GM12878 (cell line): ENCODE data around the gene MTIF3. TPM values are rescaled to one million over a fixed set of nuclear protein-coding genes. Genes with fewer than 3 reads are reported as not detected.

Experiments
- ASH2L ChIP-seq: fragments of 300-600, 200-600 bp; sonication (generic); IDR thresholded peaks from 2 replicates; pipeline ENCODE4 v1.6.1; 2017; ENCODE audit warnings: low read depth, mild to moderate bottlenecking, borderline replicate concordance
- BACH1 ChIP-seq: fragments of 450-650 bp; IDR thresholded peaks from 2 replicates; pipeline ENCODE4 v1.6.1; 2017; ENCODE audit warnings: mild to moderate bottlenecking, borderline replicate concordance
- CBFB ChIP-seq: IDR thresholded peaks from 2 replicates; pipeline ENCODE4 v1.6.1; 2016; ENCODE audit warnings: antibody characterized with exemption, low read depth
- CBX3 ChIP-seq: fragments of 200-600 bp; sonication (generic); IDR thresholded peaks from 2 replicates; pipeline ENCODE4 v1.6.1; 2016; ENCODE audit warnings: low read depth, borderline replicate concordance
- CHD2 ChIP-seq: IDR thresholded peaks from 2 replicates; pipeline ENCODE4 v1.6.1; 2011; ENCODE audit warnings: low read depth, low read length, improper control_type of control experiment, borderline replicate concordance
- CUX1 ChIP-seq: IDR thresholded peaks from 2 replicates; pipeline ENCODE4 v1.6.1; 2012; ENCODE audit warnings: improper control_type of control experiment, low read depth, low read length; ENCODE audit not compliant: insufficient replicate concordance
- EED ChIP-seq: sonication (generic); IDR thresholded peaks from 2 replicates; pipeline ENCODE4 v1.6.1; 2016; ENCODE audit warnings: antibody characterized with exemption, low read depth
- GABPA ChIP-seq: IDR thresholded peaks from 2 replicates; pipeline ENCODE4 v1.6.1; 2014; ENCODE audit warnings: antibody characterized with exemption, low read depth, mild to moderate bottlenecking, inconsistent platforms
- JUND ChIP-seq: IDR thresholded peaks from 2 replicates; pipeline ENCODE4 v1.6.1; 2012; ENCODE audit warnings: low read depth, mild to moderate bottlenecking, low read length, improper control_type of control experiment, moderate library complexity
- KLF5 ChIP-seq: fragments of 450-650 bp; IDR thresholded peaks from 2 replicates; pipeline ENCODE4 v1.6.1; 2014; ENCODE audit warnings: mild to moderate bottlenecking; ENCODE audit not compliant: partially characterized antibody
- NFYB ChIP-seq: IDR thresholded peaks from 2 replicates; pipeline ENCODE4 v1.6.1; 2011; ENCODE audit warnings: low read depth, mild to moderate bottlenecking, low read length, improper control_type of control experiment, moderate library complexity; ENCODE audit not compliant: insufficient read depth
- NRF1 ChIP-seq: conservative IDR thresholded peaks from 2 replicates; pipeline ENCODE4 v1.6.1; 2011; ENCODE audit warnings: mild to moderate bottlenecking, low read depth, low read length, improper control_type of control experiment
- PBX3 ChIP-seq: IDR thresholded peaks from 2 replicates; pipeline ENCODE4 v1.6.1; 2011; ENCODE audit warnings: mild to moderate bottlenecking, low read depth, low read length, moderate library complexity; ENCODE audit not compliant: insufficient replicate concordance
- POLR2A ChIP-seq: IDR thresholded peaks from 2 replicates; pipeline ENCODE4 v1.6.1; 2011; ENCODE audit warnings: low read depth, mild to moderate bottlenecking, low read length
- RBBP5 ChIP-seq: fragments of 200-600 bp; sonication (generic); conservative IDR thresholded peaks from 2 replicates; pipeline ENCODE4 v1.6.1; 2016
- RELB ChIP-seq: fragments of 450-650 bp; IDR thresholded peaks from 2 replicates; pipeline ENCODE4 v1.6.1; 2017; ENCODE audit warnings: low read depth, mild to moderate bottlenecking, moderate library complexity
- RFX5 ChIP-seq: IDR thresholded peaks from 2 replicates; pipeline ENCODE4 v1.6.1; 2011; ENCODE audit warnings: low read depth, low read length, improper control_type of control experiment
- SMC3 ChIP-seq: IDR thresholded peaks from 2 replicates; pipeline ENCODE4 v1.6.1; 2011; ENCODE audit warnings: low read length, improper control_type of control experiment, borderline replicate concordance
- SP1 ChIP-seq: IDR thresholded peaks from one replicate; pipeline ENCODE4 v1.6.1; 2011; ENCODE audit warnings: low read depth, low read length
- TCF12 ChIP-seq: IDR thresholded peaks from 2 replicates; pipeline ENCODE4 v1.6.1; 2011; ENCODE audit warnings: low read depth, mild to moderate bottlenecking, low read length
- TCF3 ChIP-seq: IDR thresholded peaks from 2 replicates; pipeline ENCODE4 v1.6.1; 2012; ENCODE audit warnings: low read depth, mild to moderate bottlenecking, low read length, borderline replicate concordance; ENCODE audit not compliant: insufficient read depth
- WRNIP1 ChIP-seq: IDR thresholded peaks from 2 replicates; pipeline ENCODE4 v1.6.1; 2011; ENCODE audit warnings: low read depth, low read length, improper control_type of control experiment, borderline replicate concordance
- ZNF217 ChIP-seq: fragments of 450-650 bp; IDR thresholded peaks from 2 replicates; pipeline ENCODE4 v1.6.1; 2017; ENCODE audit warnings: antibody characterized with exemption, mild to moderate bottlenecking
- polyA plus RNA-seq, 11 experiments: library from polyadenylated mRNA; depleted of rRNA in 4 of 11; unstranded in 6 of 11; stranded (reverse) in 5 of 11; fragments of >200 nt; fragmentation: Nextera tagmentation in 4 of 11; fragmentation: Illumina TruSeq in 1 of 11; extraction: Ambion mirVana in 4 of 11; extraction: Trizol in 1 of 11; gene quantifications; 1 replicate in 1 of 11; 2 replicates in 10 of 11; pipeline versions ENCODE4 v1.2.1 to v1.2.3, GENCODE V29; 2011 to 2016; ENCODE audit warnings: inconsistent platforms in 2 of 11, missing spikeins in 2 of 11, low read depth in 1 of 11
- total RNA-seq, 4 experiments: library from RNA; depleted of rRNA in 3 of 4; stranded (reverse); fragments of >200 nt in 3 of 4; fragmentation: Illumina TruSeq in 1 of 4; extraction: Trizol in 1 of 4; gene quantifications; 2 replicates each; pipeline versions ENCODE4 v1.2.1 to v1.2.3, GENCODE V29; 2013 to 2021

Gene MTIF3
- total and polyA plus RNA-seq, 10 of the 15 experiments (the other 5 are each of a cell fraction or from before 2014, with no cell fraction given) = 22.4 to 73.9 (median 49.7) TPM

GRCh38 chr13:27449936-27450828 is at the start of gene MTIF3 (continued):
- TF ChIP-seq CUX1 (no peak), KLF5 (peak; percentile 92), CBFB (peak; percentile 40; the same call in 1 of the 2 replicates), ZNF217 (no peak), WRNIP1 (no peak), JUND (no peak), NFYB (no peak), SMC3 (no peak), RBBP5 (no peak), CHD2 (peak; percentile 38; the same call in 1 of the 2 replicates), TCF3 (peak; percentile 52; the same call in 1 of the 2 replicates), BACH1 (peak; percentile 32; the same call in 1 of the 2 replicates), POLR2A (peak; percentile 98), ASH2L (peak; percentile 51; the same call in 1 of the 2 replicates), PBX3 (peak; percentile 55), NRF1 (peak; percentile 46), RELB (peak; percentile 88), TCF12 (peak; percentile 47; the same call in 1 of the 2 replicates), EED (no peak), SP1 (peak; percentile 89), RFX5 (no peak), CBX3 (no peak), GABPA (0 out of 2 replicates have a peak, but pooled peaks have one; percentile 32)
